HG03159 (cell line): ENCODE data around the gene SPOCK1.
"Not testable (repeated sequence)": the region's sequence is repeated elsewhere in the genome, so short reads cannot be mapped to it uniquely, and the experiment has no call there.

ENCODE experiments used
- ATAC-seq: cut with Tn5 transposase; IDR thresholded peaks from one replicate; pipeline ENCODE4 v1.9.1; 2021; ENCODE audit warnings: mild to moderate bottlenecking, moderate library complexity; ENCODE audit not compliant: unreplicated experiment

Gene SPOCK1

DNA sequence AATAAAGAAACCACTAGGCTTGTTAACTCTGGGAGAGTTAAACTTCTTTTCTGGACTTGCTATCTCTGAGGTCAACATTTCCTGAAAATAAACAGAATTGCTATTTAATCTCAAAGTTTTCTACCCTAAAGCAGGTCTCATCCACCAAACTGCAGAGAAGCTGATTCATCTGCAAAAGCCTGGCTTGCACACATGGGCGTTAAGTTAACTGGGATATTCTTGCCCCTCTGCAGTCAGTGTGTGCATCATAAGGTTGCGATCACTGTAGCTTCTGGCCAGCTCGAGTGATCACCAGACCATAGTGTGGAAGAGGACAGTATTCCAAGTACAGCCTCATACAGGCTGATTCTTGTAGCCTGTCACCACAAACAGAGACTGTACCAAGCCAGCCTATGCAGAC lies 99.2 kb downstream of the SPOCK1 start:
- ATAC-seq: no peak

GRCh38 chr5:137398751-137399150 lies 100.4 kb downstream of the SPOCK1 start:
- ATAC-seq: no peak

GRCh38 chr5:137398154-137398553 lies 101.0 kb downstream of the SPOCK1 start:
- no peak for ATAC-seq

- no peak for ATAC-seq
These were observed 103.9 kb downstream of the SPOCK1 start for GRCh38 chr5:137395011-137395755.

- ATAC-seq: no peak
These were observed 104.7 kb downstream of the SPOCK1 start for GRCh38 chr5:137394380-137394779.

DNA sequence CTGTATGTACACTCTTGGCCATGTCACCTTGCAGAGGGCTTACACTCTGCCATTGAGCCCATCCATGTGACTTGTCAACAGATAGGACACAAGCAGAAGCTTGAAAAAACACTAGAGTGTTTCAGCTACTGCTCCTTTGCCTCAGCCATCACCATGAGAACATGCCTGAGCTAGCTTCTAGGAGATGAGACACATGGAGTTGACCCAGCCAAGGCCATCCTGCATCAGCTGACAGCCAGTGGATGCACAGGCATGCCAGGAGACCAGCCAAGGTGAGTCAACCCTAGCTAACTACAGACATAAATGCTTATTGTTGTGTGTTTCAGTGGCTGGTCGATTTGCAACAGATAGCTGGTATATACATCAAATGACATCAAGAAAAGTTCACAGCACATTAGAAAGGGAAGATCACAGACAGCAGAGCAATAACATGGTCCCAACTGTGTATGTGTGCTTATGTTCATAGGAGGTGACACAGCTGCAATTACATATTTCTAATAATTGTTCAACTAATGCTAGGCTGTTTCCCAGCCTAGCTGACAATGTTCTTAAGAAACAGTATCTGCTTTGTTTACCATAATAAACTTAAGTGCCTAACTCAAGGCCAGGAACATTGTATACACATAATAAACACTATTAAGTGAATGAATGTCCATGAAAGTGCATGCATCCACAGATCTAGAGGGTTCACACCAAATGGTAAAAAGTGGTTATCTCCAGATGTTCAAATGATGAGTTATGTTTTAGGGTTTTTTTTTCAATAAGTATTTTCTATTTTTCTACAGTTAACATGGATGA lies 105.7 kb downstream of the SPOCK1 start:
- ATAC-seq: no peak

GRCh38 chr5:137392261-137392660 lies 106.9 kb downstream of the SPOCK1 start:
- no peak for ATAC-seq

DNA sequence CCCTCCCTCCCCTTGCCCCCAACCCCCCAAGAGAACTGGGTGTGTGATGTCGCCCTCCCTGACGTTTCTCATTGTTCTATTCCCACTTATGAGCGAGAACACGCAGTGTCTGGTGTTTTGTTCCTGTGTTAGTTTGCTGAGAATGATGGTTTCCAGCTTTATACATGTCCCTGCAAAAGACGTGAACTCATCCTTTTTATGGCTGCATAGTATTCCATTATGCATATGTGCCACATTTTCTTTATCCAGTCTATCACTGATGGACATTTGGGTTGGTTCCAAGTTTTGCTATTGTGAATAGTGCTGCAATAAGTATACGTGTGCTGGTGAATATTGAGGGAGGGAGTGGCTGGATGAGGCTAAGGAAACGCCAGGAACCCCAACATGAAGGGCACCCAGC lies 108.1 kb downstream of the SPOCK1 start:
- not testable (repeated sequence) for ATAC-seq

- no peak for ATAC-seq
These were observed 110.1 kb downstream of the SPOCK1 start for GRCh38 chr5:137389042-137389441.

DNA sequence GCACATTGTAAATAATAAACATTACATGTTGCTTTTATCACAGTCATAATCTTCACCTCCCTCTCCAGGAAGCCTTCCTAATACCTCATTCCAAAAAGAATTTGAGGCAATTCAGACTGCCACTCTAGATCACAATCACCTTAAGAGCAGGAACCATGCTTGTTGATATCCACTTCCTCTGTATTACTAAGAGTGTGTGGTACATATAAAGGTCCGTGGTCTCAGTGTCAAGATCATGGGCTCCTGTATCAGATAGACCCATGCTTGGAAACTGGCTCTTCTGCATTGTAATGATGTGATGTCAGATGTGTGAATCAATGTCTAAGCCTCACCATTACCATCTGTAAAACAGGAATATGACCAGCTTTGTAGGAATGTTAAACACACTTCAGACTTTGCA lies 114.1 kb downstream of the SPOCK1 start:
- no peak for ATAC-seq

DNA sequence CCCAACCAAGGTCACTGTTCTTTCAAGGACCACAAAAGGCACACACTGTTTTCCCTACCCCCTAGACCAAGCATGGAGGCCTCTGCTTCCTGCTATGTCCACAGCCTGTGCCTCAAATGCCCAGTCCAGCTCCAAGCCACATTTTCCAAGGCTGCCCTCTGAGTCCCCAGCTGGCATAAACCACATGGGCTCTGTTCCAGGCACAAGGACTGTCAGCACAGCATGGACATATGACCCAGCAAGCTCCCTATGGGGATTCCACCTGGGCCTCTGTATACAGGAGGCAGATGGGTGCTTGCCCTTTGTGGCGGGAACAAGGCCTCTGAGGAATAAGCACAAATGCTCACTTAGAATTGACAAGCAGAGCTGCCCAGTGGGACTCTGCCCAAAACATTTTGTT lies 115.2 kb downstream of the SPOCK1 start:
- ATAC-seq: no peak

DNA sequence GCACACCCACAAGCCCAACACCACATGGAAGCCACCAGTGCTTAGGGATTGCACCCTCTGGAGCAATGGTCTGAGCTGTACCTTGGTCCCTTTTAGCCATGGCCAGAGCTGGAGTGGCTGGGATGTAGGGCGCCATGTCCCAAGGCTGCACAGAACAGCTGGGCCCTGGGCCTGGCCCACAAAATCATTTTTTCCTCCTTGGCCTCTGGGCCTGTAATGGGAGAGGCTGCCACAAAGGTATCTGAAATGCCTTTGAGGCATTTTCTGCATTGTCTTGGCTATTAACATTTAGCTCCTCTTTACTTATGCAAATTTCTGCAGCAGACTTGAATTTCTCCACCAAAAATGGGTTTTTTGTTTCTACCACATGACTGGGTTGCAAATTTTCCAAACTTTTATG lies 117.6 kb downstream of the SPOCK1 start:
- no peak for ATAC-seq

- no peak for ATAC-seq
These were observed 119.4 kb downstream of the SPOCK1 start for GRCh38 chr5:137379555-137380286.

GRCh38 chr5:137375741-137376526 lies 123.2 kb downstream of the SPOCK1 start:
- no peak for ATAC-seq

- no peak for ATAC-seq
These were observed 124.9 kb downstream of the SPOCK1 start for GRCh38 chr5:137374110-137374714.

DNA sequence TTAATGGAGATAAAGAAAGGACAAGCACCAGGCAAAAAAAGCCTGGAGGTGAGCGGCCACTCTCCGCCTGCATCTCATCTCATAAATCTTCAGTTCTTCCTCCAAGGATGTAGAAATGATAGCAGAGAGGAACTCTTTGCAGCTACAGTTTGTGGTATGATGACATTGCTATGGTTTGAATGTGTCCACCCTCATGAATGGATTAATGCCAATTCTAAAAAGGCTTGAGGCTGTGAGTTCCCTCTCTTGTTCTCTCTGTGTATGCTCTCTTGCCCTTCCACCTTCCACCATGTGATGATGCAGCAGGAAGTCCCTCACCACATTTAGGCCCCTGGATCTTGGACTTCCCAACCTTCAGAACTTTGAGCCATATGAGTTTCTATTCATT lies 126.4 kb downstream of the SPOCK1 start:
- ATAC-seq: no peak

DNA sequence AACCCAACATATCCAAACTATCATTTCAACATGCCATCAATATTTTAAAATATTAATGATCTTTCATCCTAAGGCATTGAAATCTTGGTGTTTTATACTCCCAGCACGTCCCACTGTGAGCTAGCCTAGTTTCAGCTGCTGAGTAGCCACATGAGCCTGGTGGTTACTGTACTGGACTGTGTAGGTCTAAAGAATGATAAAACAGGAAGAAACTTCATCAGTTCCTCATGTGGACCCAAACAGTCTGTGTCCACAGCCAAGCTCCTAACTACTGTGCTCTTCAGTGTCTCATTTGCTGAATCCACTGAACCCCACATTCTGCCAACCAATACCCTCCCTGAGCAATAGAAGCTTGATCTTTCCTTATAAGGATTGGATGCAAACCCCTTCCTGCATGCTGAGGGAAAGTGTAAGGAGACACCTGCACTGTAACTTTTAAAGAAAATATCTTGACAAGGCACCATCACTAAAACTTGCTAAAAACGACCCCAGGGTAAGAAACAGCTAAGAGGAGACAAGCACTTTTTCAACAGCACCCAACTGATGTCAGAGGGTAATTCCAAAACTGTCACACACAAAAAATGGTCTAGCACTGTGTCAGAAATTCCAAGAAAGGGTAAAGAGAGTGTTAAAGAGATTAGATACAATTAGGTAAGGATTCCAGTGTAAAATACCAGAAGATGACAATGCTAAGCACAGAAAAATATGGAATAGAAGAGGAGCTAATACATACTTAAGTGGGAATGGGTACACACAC lies 126.9 kb downstream of the SPOCK1 start:
- no peak for ATAC-seq

DNA sequence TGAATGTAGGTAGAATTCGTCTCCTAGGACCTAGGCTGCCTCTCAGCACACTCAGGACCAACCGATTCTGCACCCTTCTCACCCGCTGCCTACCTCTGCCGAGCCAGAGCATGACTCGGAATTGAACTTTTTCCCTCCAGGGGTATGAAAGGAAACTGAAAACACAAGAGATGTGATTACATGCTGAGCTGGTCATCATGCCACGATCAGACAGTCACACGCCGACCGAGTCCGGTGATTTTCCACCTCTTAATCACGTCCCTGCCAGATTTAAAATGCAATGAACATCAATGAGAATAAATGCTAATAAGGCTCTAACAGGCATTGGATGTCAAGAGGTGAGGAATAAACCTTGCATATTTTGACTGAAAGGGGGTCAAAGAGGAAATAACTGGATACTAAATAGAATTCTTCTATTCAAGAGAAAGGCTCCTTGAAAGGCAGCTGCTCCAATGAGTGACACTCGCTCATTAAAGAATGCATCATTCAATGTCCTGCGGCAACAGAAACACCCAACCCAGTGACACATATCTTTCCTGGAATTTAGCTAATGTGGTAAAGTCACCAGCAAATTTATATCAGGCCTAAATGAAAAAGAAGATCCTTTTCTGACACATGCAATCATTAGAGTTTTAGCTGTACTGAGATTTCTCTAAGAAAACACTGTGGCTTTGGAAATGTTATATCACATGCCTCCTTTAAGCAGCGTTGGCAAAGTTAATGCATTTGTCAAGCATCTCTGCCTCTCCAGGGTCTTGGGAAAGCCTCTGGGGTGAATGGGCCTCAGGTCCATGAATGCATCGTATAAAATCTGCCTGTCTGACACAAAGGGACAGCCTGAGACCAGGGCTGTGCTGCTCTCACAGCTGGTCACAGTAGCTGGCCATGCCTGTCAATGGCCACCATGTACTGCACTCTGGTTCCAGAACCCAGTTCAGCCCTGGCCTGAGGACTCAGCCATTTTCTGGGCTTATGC lies 128.7 kb downstream of the SPOCK1 start:
- ATAC-seq: no peak

DNA sequence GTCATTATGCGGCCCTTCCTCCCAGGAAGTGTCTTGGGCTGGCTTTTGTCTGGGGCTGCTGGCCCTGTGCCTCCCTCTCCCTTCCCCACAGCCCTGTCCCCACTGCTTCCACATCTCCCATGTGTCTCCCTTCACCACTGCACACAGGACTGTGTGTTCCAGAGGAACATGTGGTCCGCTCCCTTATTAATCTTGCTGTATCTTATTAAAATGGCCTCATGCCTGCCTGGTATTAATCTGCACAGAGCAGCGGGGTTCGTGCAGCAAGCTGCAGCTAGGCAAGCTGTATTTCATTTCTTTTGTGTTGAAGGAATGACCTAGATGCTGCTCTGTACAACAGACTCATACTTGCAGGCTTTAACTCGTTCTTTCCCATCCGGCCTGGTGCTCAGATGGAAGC lies 130.5 kb downstream of the SPOCK1 start:
- no peak for ATAC-seq
